ENCODE data around the gene SMPX. TPM values are rescaled to one million over a fixed set of nuclear protein-coding genes. Genes with fewer than 3 reads are reported as not detected.

The SMPX gene
- total RNA-seq, 3 donors from 2014 or later: 0.65 to 11.8 TPM; not detected in 1

- Histone ChIP-seq H3K9me3 (no peaks in the 10 kb centered on the region), H3K4me1 (ENCODE audit: low read depth) (no peaks in the 10 kb centered on the region), H3K4me3 (no peak overlapping the region), H3K36me3 (ENCODE audit: low read depth) (no peaks in the 10 kb centered on the region)
- intact Hi-C loops (cut with DNase I, micrococcal nuclease): no loop called here
- TF ChIP-seq, protein P1, sequence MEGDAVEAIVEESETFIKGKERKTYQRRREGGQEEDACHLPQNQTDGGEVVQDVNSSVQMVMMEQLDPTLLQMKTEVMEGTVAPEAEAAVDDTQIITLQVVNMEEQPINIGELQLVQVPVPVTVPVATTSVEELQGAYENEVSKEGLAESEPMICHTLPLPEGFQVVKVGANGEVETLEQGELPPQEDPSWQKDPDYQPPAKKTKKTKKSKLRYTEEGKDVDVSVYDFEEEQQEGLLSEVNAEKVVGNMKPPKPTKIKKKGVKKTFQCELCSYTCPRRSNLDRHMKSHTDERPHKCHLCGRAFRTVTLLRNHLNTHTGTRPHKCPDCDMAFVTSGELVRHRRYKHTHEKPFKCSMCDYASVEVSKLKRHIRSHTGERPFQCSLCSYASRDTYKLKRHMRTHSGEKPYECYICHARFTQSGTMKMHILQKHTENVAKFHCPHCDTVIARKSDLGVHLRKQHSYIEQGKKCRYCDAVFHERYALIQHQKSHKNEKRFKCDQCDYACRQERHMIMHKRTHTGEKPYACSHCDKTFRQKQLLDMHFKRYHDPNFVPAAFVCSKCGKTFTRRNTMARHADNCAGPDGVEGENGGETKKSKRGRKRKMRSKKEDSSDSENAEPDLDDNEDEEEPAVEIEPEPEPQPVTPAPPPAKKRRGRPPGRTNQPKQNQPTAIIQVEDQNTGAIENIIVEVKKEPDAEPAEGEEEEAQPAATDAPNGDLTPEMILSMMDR (IDR thresholded peaks at IDR 0.05): no peak
- DNase-seq (no peak), ATAC-seq (peak; percentile 84)
These were observed 83.3 kb downstream of the SMPX start for GRCh38 chrX:21674430-21675186.

DNA sequence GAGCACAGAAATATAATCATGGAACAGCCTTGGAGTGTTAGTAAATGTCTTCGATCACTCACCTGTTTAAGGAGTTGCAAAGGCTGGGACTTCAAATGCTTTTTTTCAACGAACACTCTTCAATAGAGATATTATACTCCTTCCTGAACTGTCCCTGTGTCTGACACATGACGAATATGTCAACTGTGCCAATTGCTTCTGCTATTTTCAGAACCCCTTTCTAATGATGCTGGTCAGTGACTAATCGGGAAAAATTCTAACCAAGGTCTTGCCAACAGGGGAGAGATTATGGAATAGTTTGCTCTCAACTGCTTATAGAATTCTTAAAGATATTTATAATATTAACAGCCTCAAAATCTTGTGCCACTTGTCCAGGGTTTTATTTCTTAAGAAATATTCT lies 91.2 kb downstream of the SMPX start:
- Histone ChIP-seq H3K4me1 (ENCODE audit: low read depth) (no peaks in the 10 kb centered on the region), H3K9me3 (no peaks in the 10 kb centered on the region), H3K4me3 (no peak overlapping the region), H3K36me3 (ENCODE audit: low read depth) (no peaks in the 10 kb centered on the region)
- DNase-seq (no peak), ATAC-seq (no peak)
- TF ChIP-seq, protein P1 (IDR thresholded peaks at IDR 0.05): no peak
- intact Hi-C loops (cut with DNase I, micrococcal nuclease): no loop called here

- TF ChIP-seq, protein P1 (IDR thresholded peaks at IDR 0.05): no peak
- DNase-seq (no peak), ATAC-seq (no peak)
- H3K4me1 ChIP-seq (ENCODE audit: low read depth): no peaks in the 10 kb centered on the region
- no peaks in the 10 kb centered on the region for H3K36me3 ChIP-seq (ENCODE audit: low read depth)
- intact Hi-C loops (cut with DNase I, micrococcal nuclease): no loop called here
- H3K9me3 ChIP-seq: no peaks in the 10 kb centered on the region
- H3K4me3 ChIP-seq: no peak overlapping the region
These were observed 91.7 kb downstream of the SMPX start for GRCh38 chrX:21666252-21666651.

GRCh38 chrX:21662761-21663160 lies 95.2 kb downstream of the SMPX start:
- Histone ChIP-seq H3K36me3 (ENCODE audit: low read depth) (no peaks in the 10 kb centered on the region), H3K9me3 (no peaks in the 10 kb centered on the region), H3K4me3 (no peak overlapping the region), H3K4me1 (ENCODE audit: low read depth) (no peaks in the 10 kb centered on the region)
- no peak for DNase-seq
- intact Hi-C loops (cut with DNase I, micrococcal nuclease): no loop called here
- TF ChIP-seq, protein P1 (IDR thresholded peaks at IDR 0.05): no peak
- ATAC-seq: no peak

DNA sequence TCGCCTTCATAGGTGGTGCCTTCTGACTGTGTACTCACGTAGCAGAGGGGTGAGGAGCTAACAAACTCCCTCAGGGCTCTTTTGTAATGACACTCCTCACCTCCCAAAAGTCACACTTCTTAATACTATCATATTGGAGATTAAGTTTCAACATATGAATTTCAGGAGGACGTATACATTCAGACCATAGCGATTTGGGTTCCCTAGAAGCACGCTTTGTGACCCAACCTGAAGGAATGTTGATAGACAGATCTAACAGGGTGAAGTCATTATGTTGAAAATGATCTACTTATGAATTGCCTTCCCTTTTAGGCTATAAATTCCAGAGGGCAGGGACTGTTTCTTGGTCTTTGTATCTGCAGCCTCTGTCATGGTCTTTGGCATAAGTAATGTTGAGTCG lies 96.6 kb downstream of the SMPX start:
- Histone ChIP-seq H3K36me3 (ENCODE audit: low read depth) (no peaks in the 10 kb centered on the region), H3K4me1 (ENCODE audit: low read depth) (no peaks in the 10 kb centered on the region), H3K9me3 (no peaks in the 10 kb centered on the region), H3K4me3 (no peak overlapping the region)
- ATAC-seq (no peak), DNase-seq (no peak)
- TF ChIP-seq, protein P1 (IDR thresholded peaks at IDR 0.05): no peak
- intact Hi-C loops (cut with DNase I, micrococcal nuclease): no loop called here
